ENCODE measurements around the gene CD5L.

The CD5L gene

GRCh38 chr1:157841708-157842107 lies at the start of gene CD5L:
Gene CD5L, minus strand, starts transcription at chr1:157841808. Its CDS starts 107 bp downstream, at chr1:157841701.
- H3K36me3 ChIP-seq (ENCODE audit: control insufficient read depth, insufficient read depth, low read length) = no peaks in the 10 kb centered on the region
- no peaks in the 10 kb centered on the region for H3K9me3 ChIP-seq (ENCODE audit: control insufficient read depth, insufficient read depth, low read length)
- H3K4me1 ChIP-seq (ENCODE audit: control insufficient read depth, insufficient read depth, low read length) = no peaks in the 10 kb centered on the region
- H3K9ac ChIP-seq (ENCODE audit: low read depth, low read length) = no peak within 1 kb of the TSS
- H3K4me3 ChIP-seq (ENCODE audit: low read depth, low read length) = no peak within 1 kb of the TSS
- H3K27me3 ChIP-seq (ENCODE audit: control insufficient read depth, insufficient read depth, low read length) = no peaks in the 10 kb centered on the region

GRCh38 chr1:157882580-157882979 lies 41.0 kb upstream of the CD5L start:
- Histone ChIP-seq H3K4me1 (ENCODE audit: control insufficient read depth, insufficient read depth, low read length) (no peaks in the 10 kb centered on the region), H3K9me3 (ENCODE audit: control insufficient read depth, insufficient read depth, low read length) (no peaks in the 10 kb centered on the region)

GRCh38 chr1:157880621-157881020 lies 39.0 kb upstream of the CD5L start:
- no peaks in the 10 kb centered on the region for H3K9me3 ChIP-seq (ENCODE audit: control insufficient read depth, insufficient read depth, low read length)
- no peaks in the 10 kb centered on the region for H3K4me1 ChIP-seq (ENCODE audit: control insufficient read depth, insufficient read depth, low read length)
- no peak overlapping the region for H3K9ac ChIP-seq (ENCODE audit: low read depth, low read length)
- no peak overlapping the region for H3K4me3 ChIP-seq (ENCODE audit: low read depth, low read length)
- no peaks in the 10 kb centered on the region for H3K27me3 ChIP-seq (ENCODE audit: control insufficient read depth, insufficient read depth, low read length)
- no peaks in the 10 kb centered on the region for H3K36me3 ChIP-seq (ENCODE audit: control insufficient read depth, insufficient read depth, low read length)

More at GRCh38 chr1:157882580-157882979, 41.0 kb upstream of the CD5L start:
- no peak overlapping the region for H3K9ac ChIP-seq (ENCODE audit: low read depth, low read length)
- no peak overlapping the region for H3K4me3 ChIP-seq (ENCODE audit: low read depth, low read length)
- H3K27me3 ChIP-seq (ENCODE audit: control insufficient read depth, insufficient read depth, low read length) = no peaks in the 10 kb centered on the region
- no peaks in the 10 kb centered on the region for H3K36me3 ChIP-seq (ENCODE audit: control insufficient read depth, insufficient read depth, low read length)

- Histone ChIP-seq H3K36me3 (ENCODE audit: control insufficient read depth, insufficient read depth, low read length) (no peaks in the 10 kb centered on the region), H3K9me3 (ENCODE audit: control insufficient read depth, insufficient read depth, low read length) (no peaks in the 10 kb centered on the region), H3K4me3 (ENCODE audit: low read depth, low read length) (no peak overlapping the region), H3K27me3 (ENCODE audit: control insufficient read depth, insufficient read depth, low read length) (no peaks in the 10 kb centered on the region), H3K4me1 (ENCODE audit: control insufficient read depth, insufficient read depth, low read length) (no peaks in the 10 kb centered on the region), H3K9ac (ENCODE audit: low read depth, low read length) (no peak overlapping the region)
These were observed 36.5 kb upstream of the CD5L start for GRCh38 chr1:157878059-157878458.

GRCh38 chr1:157870490-157870889 lies 28.9 kb upstream of the CD5L start:
- H3K4me3 ChIP-seq (ENCODE audit: low read depth, low read length) = no peak overlapping the region
- H3K9ac ChIP-seq (ENCODE audit: low read depth, low read length) = no peak overlapping the region
- no peaks in the 10 kb centered on the region for H3K36me3 ChIP-seq (ENCODE audit: control insufficient read depth, insufficient read depth, low read length)
- no peaks in the 10 kb centered on the region for H3K9me3 ChIP-seq (ENCODE audit: control insufficient read depth, insufficient read depth, low read length)
- H3K27me3 ChIP-seq (ENCODE audit: control insufficient read depth, insufficient read depth, low read length) = no peaks in the 10 kb centered on the region
- H3K4me1 ChIP-seq (ENCODE audit: control insufficient read depth, insufficient read depth, low read length) = peaks cover 18% of the 10 kb centered on the region

- Histone ChIP-seq H3K4me1 (ENCODE audit: control insufficient read depth, insufficient read depth, low read length) (peaks cover 18% of the 10 kb centered on the region), H3K4me3 (ENCODE audit: low read depth, low read length) (no peak overlapping the region), H3K27me3 (ENCODE audit: control insufficient read depth, insufficient read depth, low read length) (no peaks in the 10 kb centered on the region), H3K36me3 (ENCODE audit: control insufficient read depth, insufficient read depth, low read length) (no peaks in the 10 kb centered on the region), H3K9ac (ENCODE audit: low read depth, low read length) (no peak overlapping the region), H3K9me3 (ENCODE audit: control insufficient read depth, insufficient read depth, low read length) (no peaks in the 10 kb centered on the region)
These were observed 27.0 kb upstream of the CD5L start for GRCh38 chr1:157868654-157869053.

GRCh38 chr1:157862114-157863070 lies 20.8 kb upstream of the CD5L start:
- Histone ChIP-seq H3K9me3 (ENCODE audit: control insufficient read depth, insufficient read depth, low read length) (no peaks in the 10 kb centered on the region), H3K27me3 (ENCODE audit: control insufficient read depth, insufficient read depth, low read length) (no peaks in the 10 kb centered on the region), H3K4me1 (ENCODE audit: control insufficient read depth, insufficient read depth, low read length) (no peaks in the 10 kb centered on the region), H3K9ac (ENCODE audit: low read depth, low read length) (no peak overlapping the region), H3K4me3 (ENCODE audit: low read depth, low read length) (no peak overlapping the region), H3K36me3 (ENCODE audit: control insufficient read depth, insufficient read depth, low read length) (no peaks in the 10 kb centered on the region)

- no peaks in the 10 kb centered on the region for H3K27me3 ChIP-seq (ENCODE audit: control insufficient read depth, insufficient read depth, low read length)
- H3K9me3 ChIP-seq (ENCODE audit: control insufficient read depth, insufficient read depth, low read length) = no peaks in the 10 kb centered on the region
- H3K4me3 ChIP-seq (ENCODE audit: low read depth, low read length) = no peak overlapping the region
These were observed 14.9 kb upstream of the CD5L start for GRCh38 chr1:157856538-157856937.

GRCh38 chr1:157852476-157852875 lies 10.9 kb upstream of the CD5L start:
- Histone ChIP-seq H3K9ac (ENCODE audit: low read depth, low read length) (no peak overlapping the region), H3K36me3 (ENCODE audit: control insufficient read depth, insufficient read depth, low read length) (no peaks in the 10 kb centered on the region), H3K27me3 (ENCODE audit: control insufficient read depth, insufficient read depth, low read length) (no peaks in the 10 kb centered on the region), H3K4me3 (ENCODE audit: low read depth, low read length) (no peak overlapping the region), H3K4me1 (ENCODE audit: control insufficient read depth, insufficient read depth, low read length) (no peaks in the 10 kb centered on the region), H3K9me3 (ENCODE audit: control insufficient read depth, insufficient read depth, low read length) (no peaks in the 10 kb centered on the region)

More at GRCh38 chr1:157856538-157856937, 14.9 kb upstream of the CD5L start:
- H3K4me1 ChIP-seq (ENCODE audit: control insufficient read depth, insufficient read depth, low read length) = no peaks in the 10 kb centered on the region
- H3K36me3 ChIP-seq (ENCODE audit: control insufficient read depth, insufficient read depth, low read length) = no peaks in the 10 kb centered on the region
- H3K9ac ChIP-seq (ENCODE audit: low read depth, low read length) = no peak overlapping the region

GRCh38 chr1:157849229-157849875 lies 7.7 kb upstream of the CD5L start:
- H3K36me3 ChIP-seq (ENCODE audit: control insufficient read depth, insufficient read depth, low read length) = no peaks in the 10 kb centered on the region
- H3K9me3 ChIP-seq (ENCODE audit: control insufficient read depth, insufficient read depth, low read length) = no peaks in the 10 kb centered on the region
- H3K9ac ChIP-seq (ENCODE audit: low read depth, low read length) = no peak overlapping the region
- H3K27me3 ChIP-seq (ENCODE audit: control insufficient read depth, insufficient read depth, low read length) = no peaks in the 10 kb centered on the region
- H3K4me1 ChIP-seq (ENCODE audit: control insufficient read depth, insufficient read depth, low read length) = no peaks in the 10 kb centered on the region
- H3K4me3 ChIP-seq (ENCODE audit: low read depth, low read length) = no peak overlapping the region

GRCh38 chr1:157844089-157844830 lies 2.7 kb upstream of the CD5L start:
- no peaks in the 10 kb centered on the region for H3K9me3 ChIP-seq (ENCODE audit: control insufficient read depth, insufficient read depth, low read length)
- H3K4me3 ChIP-seq (ENCODE audit: low read depth, low read length) = no peak overlapping the region
- H3K36me3 ChIP-seq (ENCODE audit: control insufficient read depth, insufficient read depth, low read length) = no peaks in the 10 kb centered on the region
- no peak overlapping the region for H3K9ac ChIP-seq (ENCODE audit: low read depth, low read length)
- H3K27me3 ChIP-seq (ENCODE audit: control insufficient read depth, insufficient read depth, low read length) = no peaks in the 10 kb centered on the region
- no peaks in the 10 kb centered on the region for H3K4me1 ChIP-seq (ENCODE audit: control insufficient read depth, insufficient read depth, low read length)
